ENCODE results near the gene KMT2E. TPM values are rescaled to one million over a fixed set of nuclear protein-coding genes. Genes with fewer than 3 reads are reported as not detected.

The KMT2E gene
- total RNA-seq, 3 donors from 2014 or later: 115 to 135 (median 132) TPM

- intact Hi-C loops (cut with DNase I, micrococcal nuclease): loop anchor here in 1 of 2 donors (5.0 kb wide), 1 partner anchor 34 kb away; no protein-coding TSS in a partner anchor
- no peak overlapping the region for H3K4me3 ChIP-seq
- TF ChIP-seq, protein P1, sequence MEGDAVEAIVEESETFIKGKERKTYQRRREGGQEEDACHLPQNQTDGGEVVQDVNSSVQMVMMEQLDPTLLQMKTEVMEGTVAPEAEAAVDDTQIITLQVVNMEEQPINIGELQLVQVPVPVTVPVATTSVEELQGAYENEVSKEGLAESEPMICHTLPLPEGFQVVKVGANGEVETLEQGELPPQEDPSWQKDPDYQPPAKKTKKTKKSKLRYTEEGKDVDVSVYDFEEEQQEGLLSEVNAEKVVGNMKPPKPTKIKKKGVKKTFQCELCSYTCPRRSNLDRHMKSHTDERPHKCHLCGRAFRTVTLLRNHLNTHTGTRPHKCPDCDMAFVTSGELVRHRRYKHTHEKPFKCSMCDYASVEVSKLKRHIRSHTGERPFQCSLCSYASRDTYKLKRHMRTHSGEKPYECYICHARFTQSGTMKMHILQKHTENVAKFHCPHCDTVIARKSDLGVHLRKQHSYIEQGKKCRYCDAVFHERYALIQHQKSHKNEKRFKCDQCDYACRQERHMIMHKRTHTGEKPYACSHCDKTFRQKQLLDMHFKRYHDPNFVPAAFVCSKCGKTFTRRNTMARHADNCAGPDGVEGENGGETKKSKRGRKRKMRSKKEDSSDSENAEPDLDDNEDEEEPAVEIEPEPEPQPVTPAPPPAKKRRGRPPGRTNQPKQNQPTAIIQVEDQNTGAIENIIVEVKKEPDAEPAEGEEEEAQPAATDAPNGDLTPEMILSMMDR (IDR thresholded peaks at IDR 0.05): no peak
- H3K9me3 ChIP-seq: no peaks in the 10 kb centered on the region
- no peaks in the 10 kb centered on the region for H3K36me3 ChIP-seq (ENCODE audit: low read depth)
- DNase-seq: no peak
- peaks cover 32% of the 10 kb centered on the region for H3K4me1 ChIP-seq (ENCODE audit: low read depth)
- no peak for ATAC-seq
These were observed 2.2 kb downstream of the KMT2E start for GRCh38 chr7:105016068-105016708.

DNA sequence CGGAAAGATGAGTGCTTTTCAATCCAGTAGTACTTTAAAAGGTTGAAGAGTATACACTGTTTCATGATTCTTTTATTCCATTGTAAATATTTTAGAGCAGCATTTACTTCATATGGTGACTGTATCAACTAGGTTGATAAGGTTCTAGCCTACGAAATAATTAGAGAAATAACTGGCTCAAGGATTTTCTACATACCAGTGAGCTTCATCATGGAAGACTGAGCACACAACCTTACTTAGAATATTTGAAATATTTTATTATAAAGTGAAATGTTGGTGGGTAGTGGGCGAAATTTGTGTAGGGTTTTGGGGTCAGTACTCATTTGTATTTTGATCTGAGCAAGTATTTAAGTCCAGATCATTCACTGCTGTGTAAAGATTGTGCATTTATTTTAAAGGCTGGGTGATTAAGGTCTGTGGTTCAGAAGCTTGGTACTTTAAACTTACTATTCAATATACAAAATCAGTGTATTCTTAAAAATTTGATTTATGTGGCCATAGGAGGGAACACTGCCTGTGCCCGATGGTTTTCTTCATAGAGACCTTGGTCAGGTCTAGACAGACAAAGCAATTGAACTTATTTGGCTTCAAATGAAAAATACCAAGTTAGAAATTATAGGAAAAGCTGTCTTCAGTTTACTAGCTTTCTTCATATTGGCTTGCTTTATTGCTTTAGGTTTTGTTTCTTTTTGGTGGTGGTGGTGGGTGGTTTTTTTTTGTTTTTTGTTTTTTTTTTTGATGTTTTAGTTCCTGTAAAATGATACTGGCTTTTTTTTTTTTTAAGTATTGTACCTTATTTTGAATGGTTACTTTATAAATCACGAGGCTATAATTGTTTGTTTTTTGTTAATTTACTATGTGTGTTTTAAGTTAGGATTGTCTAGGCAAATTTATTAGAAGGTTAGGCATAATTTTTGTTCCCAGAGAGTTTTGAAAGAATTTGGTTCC lies 3.0 kb downstream of the KMT2E start:
- Histone ChIP-seq H3K36me3 (ENCODE audit: low read depth) (no peaks in the 10 kb centered on the region), H3K4me1 (ENCODE audit: low read depth) (peaks cover 37% of the 10 kb centered on the region), H3K9me3 (no peaks in the 10 kb centered on the region), H3K4me3 (no peak overlapping the region)
- intact Hi-C loops (cut with DNase I, micrococcal nuclease): loop anchor here in 1 of 2 donors (5.0 kb wide), 1 partner anchor 35 kb away; no protein-coding TSS in a partner anchor
- DNase-seq (no peak), ATAC-seq (no peak)
- TF ChIP-seq, protein P1 (IDR thresholded peaks at IDR 0.05): no peak

GRCh38 chr7:105017657-105018365 lies 3.8 kb downstream of the KMT2E start:
- H3K4me1 ChIP-seq (ENCODE audit: low read depth): peaks cover 42% of the 10 kb centered on the region
- intact Hi-C loops (cut with DNase I, micrococcal nuclease): loop anchor here in 1 of 2 donors (5.0 kb wide), 1 partner anchor 36 kb away; no protein-coding TSS in a partner anchor
- no peak for ATAC-seq

GRCh38 chr7:105019269-105019668 lies 5.3 kb downstream of the KMT2E start:
- H3K4me3 ChIP-seq: no peak overlapping the region

More at GRCh38 chr7:105017657-105018365, 3.8 kb downstream of the KMT2E start:
- H3K4me3 ChIP-seq: no peak overlapping the region
- DNase-seq: no peak
- H3K36me3 ChIP-seq (ENCODE audit: low read depth): no peaks in the 10 kb centered on the region
- TF ChIP-seq, protein P1 (IDR thresholded peaks at IDR 0.05): no peak
- no peaks in the 10 kb centered on the region for H3K9me3 ChIP-seq

DNA sequence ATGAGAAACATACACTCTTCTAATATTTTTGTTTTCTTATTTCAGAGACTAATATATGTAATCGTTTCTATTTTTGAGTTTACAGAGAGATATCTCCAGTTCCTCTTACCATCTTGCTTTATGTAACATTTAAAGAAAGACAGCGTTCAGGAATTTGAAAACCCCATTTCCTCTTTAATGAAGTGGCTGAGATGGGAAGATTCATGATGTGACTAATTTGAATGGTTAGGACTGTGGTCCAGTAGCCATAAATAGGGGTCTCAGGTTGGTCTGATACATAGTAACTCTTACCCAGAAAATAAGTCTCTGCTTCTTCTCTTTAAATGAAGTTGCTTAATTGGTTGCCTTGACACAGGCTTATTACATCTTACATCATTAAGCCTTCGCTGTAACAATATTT lies 6.9 kb downstream of the KMT2E start:
- no peak overlapping the region for H3K4me3 ChIP-seq
- no peaks in the 10 kb centered on the region for H3K36me3 ChIP-seq (ENCODE audit: low read depth)
- no peak for DNase-seq
- ATAC-seq: no peak
- intact Hi-C loops (cut with DNase I, micrococcal nuclease): no loop called here
- TF ChIP-seq, protein P1 (IDR thresholded peaks at IDR 0.05): no peak
- peaks cover 62% of the 10 kb centered on the region for H3K4me1 ChIP-seq (ENCODE audit: low read depth)
- H3K9me3 ChIP-seq: no peaks in the 10 kb centered on the region

More at GRCh38 chr7:105019269-105019668, 5.3 kb downstream of the KMT2E start:
- Histone ChIP-seq H3K36me3 (ENCODE audit: low read depth) (no peaks in the 10 kb centered on the region), H3K9me3 (no peaks in the 10 kb centered on the region), H3K4me1 (ENCODE audit: low read depth) (peaks cover 45% of the 10 kb centered on the region)
- TF ChIP-seq, protein P1 (IDR thresholded peaks at IDR 0.05): no peak
- DNase-seq: no peak
- intact Hi-C loops (cut with DNase I, micrococcal nuclease): loop anchor here in 1 of 2 donors (5.0 kb wide), 1 partner anchor 37 kb away; no protein-coding TSS in a partner anchor
- ATAC-seq: no peak
